SK-N-MC (cell line): ENCODE results near the gene WDR89.
"Not testable (repeated sequence)": the region's sequence is repeated elsewhere in the genome, so short reads cannot be mapped to it uniquely, and the experiment has no call there.

Experiments
- DNase-seq: peaks from one replicate; pipeline ENCODE4 v3.0.0-alpha.2; 2011; ENCODE audit warnings: low read depth, low spot score
- H3K27ac ChIP-seq: fragments of 200-600 bp; sonication (generic); 2 replicates; pipeline ENCODE4 v1.5.1; 2016; ENCODE audit warnings: mixed run types
- H3K36me3 ChIP-seq: fragments of 200-600 bp; sonication (generic); 2 replicates; pipeline ENCODE4 v1.6.1; 2017; ENCODE audit warnings: antibody characterized with exemption, low read length, mixed read lengths; ENCODE audit not compliant: insufficient read depth
- H3K4me3 ChIP-seq: fragments of 200-600 bp; sonication (generic); 2 replicates; pipeline ENCODE4 v1.5.1; 2016
- H3K9ac ChIP-seq: fragments of 200-600 bp; sonication (generic); 2 replicates; pipeline ENCODE4 v1.8.0; 2017; ENCODE audit warnings: mixed run types, mixed read lengths; ENCODE audit not compliant: insufficient read length
- H3K9me3 ChIP-seq: fragments of 200-600 bp; sonication (generic); 2 replicates; pipeline ENCODE4 v1.6.1; 2017; ENCODE audit warnings: low read depth, mild to moderate bottlenecking, antibody characterized with exemption, low read length, moderate library complexity, mixed read lengths
- EZH2 ChIP-seq: fragments of 200-600 bp; sonication (generic); IDR thresholded peaks from one replicate; pipeline ENCODE4 v1.6.1; 2017; ENCODE audit warnings: antibody characterized with exemption
- FOXP2 ChIP-seq: optimal IDR thresholded peaks from 2 replicates; pipeline ENCODE3; 2011; ENCODE audit warnings: mild to moderate bottlenecking, moderate library complexity; ENCODE audit not compliant: insufficient read depth; ENCODE audit errors: extremely low read length, control extremely low read depth
- POLR2AphosphoS5 ChIP-seq: IDR thresholded peaks from 2 replicates; pipeline ENCODE4 v1.6.1; 2012; ENCODE audit warnings: mild to moderate bottlenecking, low read depth, low read length, borderline replicate concordance

Gene WDR89

GRCh38 chr14:63614679-63615363, 26.9 kb downstream of the WDR89 start:
- H3K4me3 ChIP-seq = no peak overlapping the region
- H3K9ac ChIP-seq = no peak overlapping the region
- H3K27ac ChIP-seq = peak overlapping the region; percentile 42; the same call in 1 of the 2 replicates
- TF ChIP-seq POLR2AphosphoS5 (no peak), FOXP2 (no peak), EZH2 (no peak)
- peaks cover 39% of the 10 kb centered on the region for H3K36me3 ChIP-seq
- DNase-seq = no peak
- H3K9me3 ChIP-seq = no peaks in the 10 kb centered on the region

DNA sequence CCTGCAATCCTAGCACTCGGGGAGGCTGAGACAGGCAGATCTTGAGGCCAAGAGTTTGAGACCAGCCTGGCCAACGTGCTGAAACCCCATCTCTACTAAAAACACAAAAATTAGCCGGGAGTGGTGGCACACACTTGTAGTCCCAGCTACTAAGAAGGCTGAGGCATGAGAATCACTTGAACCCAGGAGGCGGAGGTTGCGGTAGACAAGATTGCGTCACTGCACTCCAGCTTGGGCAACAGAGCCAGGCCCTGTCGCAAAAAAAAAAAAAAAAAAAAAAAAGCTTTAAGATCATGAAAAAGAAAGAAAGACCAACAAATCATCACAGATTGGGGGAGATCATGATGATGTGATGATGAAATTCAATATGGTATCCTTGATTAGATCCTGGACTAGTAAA, 30.6 kb downstream of the WDR89 start:
- no peak overlapping the region for H3K4me3 ChIP-seq
- H3K9me3 ChIP-seq = no peaks in the 10 kb centered on the region
- no peak overlapping the region for H3K27ac ChIP-seq
- TF ChIP-seq FOXP2 (no peak), POLR2AphosphoS5 (no peak), EZH2 (no peak)
- no peak for DNase-seq
- no peak overlapping the region for H3K9ac ChIP-seq
- H3K36me3 ChIP-seq = peaks cover 17% of the 10 kb centered on the region

DNA sequence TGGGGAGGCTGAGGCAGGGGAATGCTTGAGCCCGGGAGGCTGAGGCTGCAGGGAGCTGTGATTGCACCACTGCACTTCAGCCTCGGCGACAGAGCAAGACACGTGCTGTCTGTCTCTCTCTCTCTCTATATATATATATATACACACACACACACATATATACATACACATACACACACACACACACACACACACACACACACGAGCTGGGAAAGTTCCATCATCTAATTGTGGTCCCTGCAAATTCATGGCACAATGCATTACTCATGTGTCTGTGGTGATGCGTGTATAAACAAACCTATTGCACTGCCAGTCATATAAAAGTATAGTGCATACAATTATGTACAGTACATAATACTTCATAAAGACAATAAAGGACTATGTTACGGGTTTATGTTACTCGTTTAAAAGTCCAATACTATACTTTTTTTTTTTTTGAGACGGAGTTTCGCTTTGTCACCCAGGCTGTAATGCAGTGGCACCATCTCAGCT, 36.6 kb downstream of the WDR89 start:
- no peaks in the 10 kb centered on the region for H3K9me3 ChIP-seq
- no peak overlapping the region for H3K27ac ChIP-seq
- H3K36me3 ChIP-seq = peaks cover 32% of the 10 kb centered on the region
- H3K4me3 ChIP-seq = no peak overlapping the region
- no peak overlapping the region for H3K9ac ChIP-seq
- no peak for DNase-seq
- TF ChIP-seq EZH2 (no peak), POLR2AphosphoS5 (no peak), FOXP2 (no peak)

DNA sequence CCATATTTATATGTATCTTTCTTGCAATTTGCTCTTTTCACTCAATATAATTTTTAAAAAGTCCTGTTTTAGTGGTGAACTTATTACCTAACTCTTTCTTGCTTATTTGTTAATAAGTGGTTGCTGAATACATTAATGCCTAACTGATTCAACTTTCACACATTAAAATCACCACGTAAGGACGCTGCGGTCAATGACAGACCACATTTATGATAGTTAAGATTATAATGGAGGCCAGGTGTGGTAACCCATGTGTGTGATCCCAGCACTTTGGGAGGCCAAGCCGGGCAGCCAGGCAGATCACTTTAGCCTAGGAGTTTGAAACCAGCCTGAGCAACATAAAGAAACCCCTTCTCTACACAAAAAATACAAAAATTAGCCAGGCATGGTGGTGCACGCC, 37.0 kb downstream of the WDR89 start:
- TF ChIP-seq EZH2 (no peak), POLR2AphosphoS5 (no peak)
- H3K9me3 ChIP-seq = no peaks in the 10 kb centered on the region
- H3K27ac ChIP-seq = no peak overlapping the region
- no peak overlapping the region for H3K9ac ChIP-seq
- no peak overlapping the region for H3K4me3 ChIP-seq
- peaks cover 36% of the 10 kb centered on the region for H3K36me3 ChIP-seq
- no peak for DNase-seq

- no peak for DNase-seq
- no peak for TF ChIP-seq EZH2
- TF ChIP-seq FOXP2 = no peak
- TF ChIP-seq POLR2AphosphoS5 = no peak
- Histone ChIP-seq H3K4me3 (no peak overlapping the region), H3K9ac (no peak overlapping the region), H3K9me3 (no peaks in the 10 kb centered on the region), H3K36me3 (peaks cover 44% of the 10 kb centered on the region), H3K27ac (no peak overlapping the region)
Observed at GRCh38 chr14:63603749-63604277, 37.9 kb downstream of the WDR89 start.

DNA sequence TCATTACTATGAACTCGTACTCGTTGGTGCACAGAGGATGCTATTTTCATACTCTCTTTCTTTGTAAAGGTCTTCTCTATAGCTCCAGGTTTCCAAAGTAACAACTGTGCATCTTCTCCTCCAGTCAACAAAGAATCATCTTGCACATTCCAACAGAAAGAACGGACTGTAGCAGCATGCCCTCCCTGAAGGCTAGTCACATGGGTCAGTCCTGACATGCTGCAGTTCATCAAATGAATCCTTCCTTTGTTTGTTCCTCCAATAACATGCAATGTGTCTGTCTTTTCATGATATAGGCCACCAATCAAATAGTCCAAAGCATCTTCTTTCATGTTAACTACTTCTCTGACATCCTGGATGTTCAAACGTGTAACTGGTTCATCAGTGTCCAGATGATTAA, 42.9 kb downstream of the WDR89 start:
- no peak for TF ChIP-seq POLR2AphosphoS5
- no peak for TF ChIP-seq FOXP2
- no peak for TF ChIP-seq EZH2
- Histone ChIP-seq H3K36me3 (peaks cover 60% of the 10 kb centered on the region), H3K9me3 (no peaks in the 10 kb centered on the region; the same call in 1 of the 2 replicates), H3K9ac (no peak overlapping the region), H3K27ac (no peak overlapping the region), H3K4me3 (no peak overlapping the region)
- DNase-seq = no peak

DNA sequence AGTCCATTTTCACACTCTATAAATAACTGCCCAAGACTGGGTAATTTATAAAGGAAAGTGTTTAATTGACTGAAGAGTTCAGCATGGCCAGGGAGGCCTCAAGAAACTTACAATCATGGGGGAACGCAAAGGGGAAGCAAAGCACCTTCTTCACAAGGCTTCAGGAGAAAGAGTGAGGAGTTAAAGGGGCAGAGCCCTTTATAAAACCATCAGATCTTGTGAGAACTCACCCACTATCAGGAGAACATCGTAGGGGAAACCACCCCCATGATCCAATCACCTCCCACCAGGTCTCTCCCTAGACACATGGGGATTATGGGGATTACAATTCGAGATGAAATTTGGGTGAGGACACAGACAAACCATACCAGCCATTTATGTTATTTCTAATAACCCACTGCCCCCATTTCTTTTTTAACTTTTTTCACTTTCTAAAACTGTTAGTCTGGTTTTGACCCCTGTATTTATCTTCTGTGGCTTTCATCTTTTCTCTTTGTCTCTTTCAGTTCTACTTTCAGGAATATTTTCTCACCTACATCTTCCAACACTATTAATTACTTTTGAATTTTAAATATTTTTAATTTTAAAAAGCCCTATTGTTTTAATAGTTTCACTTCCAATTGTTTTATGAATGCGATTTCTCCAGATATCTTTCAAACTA, 44.5 kb downstream of the WDR89 start:
- Histone ChIP-seq H3K9ac (no peak overlapping the region), H3K9me3 (no peaks in the 10 kb centered on the region; the same call in 1 of the 2 replicates), H3K4me3 (no peak overlapping the region), H3K36me3 (peaks cover 50% of the 10 kb centered on the region), H3K27ac (no peak overlapping the region)
- DNase-seq = no peak
- TF ChIP-seq EZH2 (no peak), FOXP2 (no peak), POLR2AphosphoS5 (no peak)

DNA sequence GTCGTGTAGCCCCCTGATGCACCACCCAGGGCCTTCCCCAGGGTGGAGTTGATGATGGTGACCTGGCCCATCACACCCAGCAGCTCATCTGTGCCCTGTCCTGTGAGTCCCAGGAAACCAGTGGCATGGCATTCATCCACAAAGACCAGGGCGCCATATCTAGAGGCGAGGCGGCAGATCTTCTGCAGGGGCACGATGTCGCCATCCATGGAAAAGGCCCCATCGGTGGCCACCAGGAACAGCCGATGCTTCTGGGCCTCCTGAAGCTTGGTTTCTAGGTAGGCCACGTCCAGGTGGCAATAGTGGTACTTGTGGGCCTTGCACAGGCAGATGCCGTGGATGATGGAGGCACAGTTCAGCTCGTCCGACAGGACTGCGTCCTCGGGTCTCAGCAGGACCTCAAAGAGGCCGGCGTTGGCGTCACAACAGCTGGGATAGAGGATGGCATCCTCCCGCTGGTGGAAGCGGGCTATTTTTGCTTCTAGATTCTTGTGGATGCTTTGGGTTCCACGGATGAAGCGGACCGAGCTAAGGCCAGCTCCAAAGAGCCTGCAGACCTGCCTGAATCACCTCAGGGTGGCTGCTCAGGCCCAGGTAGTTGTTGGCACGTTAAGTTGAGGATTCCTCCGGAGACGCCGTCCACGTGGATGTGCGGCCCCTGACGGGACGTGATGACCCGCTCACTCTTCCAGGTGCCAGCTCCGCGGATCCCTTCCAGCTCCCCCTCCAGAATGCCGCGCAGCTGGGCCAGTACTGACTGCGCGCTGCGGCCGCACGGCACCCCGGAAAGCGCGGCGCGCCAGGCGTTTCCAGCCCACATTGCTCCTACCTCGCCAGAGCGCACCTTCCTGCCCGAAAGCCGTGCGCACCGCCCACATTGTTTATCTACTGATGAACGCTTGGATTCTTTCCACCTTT, 47.0 kb downstream of the WDR89 start:
- TF ChIP-seq POLR2AphosphoS5 = no peak
- H3K27ac ChIP-seq = no peak overlapping the region
- DNase-seq = no peak
- no peak overlapping the region for H3K9ac ChIP-seq
- no peaks in the 10 kb centered on the region; the same call in 1 of the 2 replicates for H3K9me3 ChIP-seq
- H3K36me3 ChIP-seq = peaks cover 31% of the 10 kb centered on the region
- no peak overlapping the region for H3K4me3 ChIP-seq

DNA sequence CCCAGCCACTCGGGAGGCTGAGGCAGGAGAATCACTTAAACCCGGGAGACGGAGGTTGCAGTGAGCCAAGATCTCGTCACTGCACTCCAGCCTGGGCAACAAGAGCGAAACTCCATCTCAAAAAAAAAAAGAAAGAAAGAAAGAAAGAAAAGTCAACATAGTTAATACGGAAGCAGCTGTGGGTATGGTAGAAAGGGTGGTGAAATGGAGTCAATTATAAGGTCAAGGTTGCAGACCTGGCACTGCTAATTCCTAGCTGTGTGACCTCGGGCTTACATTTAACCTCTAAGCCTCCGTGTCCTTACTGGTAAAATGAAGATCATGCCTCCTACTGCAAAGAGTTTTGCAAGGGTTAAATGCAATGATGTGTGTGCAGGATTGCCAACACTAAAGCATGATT, 58.6 kb downstream of the WDR89 start:
- DNase-seq, H3K4me3 ChIP-seq, H3K27ac ChIP-seq, H3K36me3 ChIP-seq, H3K9ac ChIP-seq, H3K9me3 ChIP-seq: not testable (repeated sequence)
